B cell (primary cell): ENCODE measurements around the gene CDC14C. TPM values are rescaled to one million over a fixed set of nuclear protein-coding genes. Genes with fewer than 3 reads are reported as not detected.

Experiments
- ATAC-seq: fragments of 200-7000 bp; cut with Tn5 transposase; one replicate; pipeline ENCODE4 v1.10.0; 2021; ENCODE audit warnings: low read depth, mild to moderate bottlenecking, moderate number of reproducible peaks, moderate library complexity
- CTCF ChIA-PET: fragments of 350-600 bp; sonication (Branson Sonifier 250); formaldehyde crosslinking; loops from one replicate; lab custom pipeline; 2021; ENCODE audit warnings: antibody characterized with exemption, inconsistent platforms; lab: Charles Lee
- POLR2A ChIA-PET: fragments of 350-600 bp; sonication (Branson Sonifier 250); formaldehyde crosslinking; loops from one replicate; lab custom pipeline; 2021; ENCODE audit warnings: antibody characterized with exemption; lab: Charles Lee
- DNase-seq: peaks from one replicate; pipeline ENCODE4 v3.0.0; 2013
- H2AFZ ChIP-seq: 2 replicates; pipeline ENCODE4 v1.6.1; 2012; ENCODE audit warnings: mild to moderate bottlenecking, low read depth, low read length; ENCODE audit not compliant: insufficient read depth, poor library complexity, severe bottlenecking
- H3K27ac ChIP-seq, 2 donors: 1 replicate in 1 of 2; 2 replicates in 1 of 2; pipeline ENCODE4 v1.5.1; 2012 to 2013; ENCODE audit warnings: low read length in 2 of 2, mild to moderate bottlenecking in 2 of 2, moderate library complexity in 1 of 2
- H3K27me3 ChIP-seq, 4 experiments: fragments of 200-600 bp in 1 of 4; sonication (generic) in 1 of 4; replicated peaks in 1 of 4; 1 replicate in 2 of 4; 2 replicates in 2 of 4; pipeline versions ENCODE4 v1.6.1 to v1.7.0; 2013 to 2016; ENCODE audit warnings: low read length in 3 of 4, mild to moderate bottlenecking in 2 of 4, mixed read lengths in 1 of 4, moderate library complexity in 1 of 4; ENCODE audit not compliant: insufficient read depth in 4 of 4, control insufficient read depth in 3 of 4; ENCODE audit errors: control extremely low read depth in 1 of 4
- H3K36me3 ChIP-seq, 2 experiments: replicated peaks in 1 of 2; 1 replicate in 1 of 2; 2 replicates in 1 of 2; pipeline versions ENCODE4 v1.6.1 to v1.7.1; 2013; ENCODE audit warnings: low read length in 1 of 2; ENCODE audit not compliant: insufficient read depth in 2 of 2, control insufficient read depth in 1 of 2; ENCODE audit errors: control extremely low read depth in 1 of 2, extremely low read depth in 1 of 2
- H3K4me1 ChIP-seq, 2 donors: fragments of 200-600 bp in 1 of 2; sonication (generic) in 1 of 2; 1 replicate in 1 of 2; 2 replicates in 1 of 2; pipeline versions ENCODE4 v1.5.1 to v1.6.1; 2013 to 2017; ENCODE audit warnings: low read length in 2 of 2; ENCODE audit not compliant: control insufficient read depth in 2 of 2, insufficient read depth in 2 of 2
- H3K4me2 ChIP-seq: replicated peaks from 2 replicates; pipeline ENCODE3; 2012; ENCODE audit warnings: mild to moderate bottlenecking, low read depth, low read length; ENCODE audit not compliant: poor library complexity, severe bottlenecking
- H3K4me3 ChIP-seq, 5 experiments: fragments of 200-600 bp in 1 of 5; sonication (generic) in 1 of 5; 1 replicate in 3 of 5; 2 replicates in 2 of 5; pipeline versions ENCODE4 v1.5.1 to v1.7.0; 2011 to 2016; ENCODE audit warnings: low read length in 4 of 5, mild to moderate bottlenecking in 4 of 5, low read depth in 2 of 5, control low read depth in 1 of 5, moderate library complexity in 1 of 5; ENCODE audit not compliant: insufficient read depth in 1 of 5; ENCODE audit errors: control extremely low read depth in 1 of 5, extremely low read depth in 1 of 5
- H3K79me2 ChIP-seq: fragments of 200-600 bp; sonication (generic); one replicate; pipeline ENCODE4 v1.6.0; 2016; ENCODE audit warnings: low read length; ENCODE audit not compliant: control insufficient read depth, insufficient read depth
- H3K9ac ChIP-seq: fragments of 200-600 bp; sonication (generic); 2 replicates; pipeline ENCODE4 v1.6.1; 2017; ENCODE audit warnings: mild to moderate bottlenecking, low read length, moderate library complexity
- H3K9me3 ChIP-seq, 3 donors: one replicate each; pipeline versions ENCODE4 v1.6.1 to v1.7.1; 2013; ENCODE audit warnings: low read length in 2 of 3; ENCODE audit not compliant: control insufficient read depth in 2 of 3, insufficient read depth in 1 of 3; ENCODE audit errors: control extremely low read depth in 1 of 3
- H4K20me1 ChIP-seq: 2 replicates; pipeline ENCODE4 v1.6.0; 2012; ENCODE audit warnings: mild to moderate bottlenecking, low read length; ENCODE audit not compliant: insufficient read depth, control insufficient read depth, poor library complexity, severe bottlenecking
- H3K27ac Mint-ChIP-seq: one replicate; pipeline ENCODE4 v1.8.0; 2021; ENCODE audit warnings: mixed read lengths
- H3K27me3 Mint-ChIP-seq: one replicate; pipeline ENCODE4 v1.8.0; 2021; ENCODE audit warnings: mixed read lengths
- H3K4me1 Mint-ChIP-seq: one replicate; pipeline ENCODE4 v1.8.0; 2021; ENCODE audit warnings: mixed read lengths
- H3K4me3 Mint-ChIP-seq: one replicate; pipeline ENCODE4 v1.8.0; 2021; ENCODE audit warnings: mixed read lengths
- H3K9me3 Mint-ChIP-seq: one replicate; pipeline ENCODE4 v1.8.0; 2022; ENCODE audit warnings: mixed read lengths; ENCODE audit not compliant: insufficient read depth
- CTCF ChIP-seq: fragments of 200-600 bp; IDR thresholded peaks from one replicate; pipeline ENCODE4 v1.8.0; 2022; ENCODE audit warnings: antibody characterized with exemption, mild to moderate bottlenecking
- EZH2 ChIP-seq: IDR thresholded peaks from 2 replicates; pipeline ENCODE4 v1.6.1; 2012; ENCODE audit warnings: borderline replicate concordance, low read depth, mild to moderate bottlenecking, moderate library complexity, low read length; ENCODE audit not compliant: insufficient read depth, poor library complexity, severe bottlenecking
- WGBS: methylation state at CpG from one replicate; pipeline ENCODE4 v1.1.5; 2013; ENCODE audit warnings: missing lambda C conversion rate; ENCODE audit not compliant: insufficient coverage; 5-methylcytosine and 5-hydroxymethylcytosine counted together
- intact Hi-C: fragments of 100-400 bp; cut with micrococcal nuclease; formaldehyde crosslinking; loops from one replicate; pipeline ENCODE4 v1.10.0; 2022
- polyA plus RNA-seq: library from polyadenylated mRNA; depleted of rRNA; stranded (reverse); fragments of >200 nt; gene quantifications from 2 replicates; pipeline ENCODE4 v1.2.3, GENCODE V29; 2012
- total RNA-seq, 2 donors: library from RNA; stranded (reverse); fragments of 120-200 nt in 1 of 2; gene quantifications; 1 replicate in 1 of 2; 2 replicates in 1 of 2; pipeline versions ENCODE4 v1.2.3 to v1.2.4, GENCODE V29; 2013 to 2022

The CDC14C gene
- total and polyA plus RNA-seq, 2 donors (not counting 1 experiment from before 2014, with no cell fraction given) = not detected

- H3K27ac ChIP-seq = no peak overlapping the region
- H3K4me3 ChIP-seq = no peak overlapping the region
- TF ChIP-seq EZH2 (no peak), CTCF (no peak)
- no peak overlapping the region for H2AFZ ChIP-seq
- CTCF ChIA-PET = no interaction called here
- H3K79me2 ChIP-seq = no peaks in the 10 kb centered on the region
- no peak overlapping the region for H3K4me2 ChIP-seq
- H3K27me3 Mint-ChIP-seq = no peaks in the 10 kb centered on the region
- POLR2A ChIA-PET = no interaction called here
- H3K9me3 Mint-ChIP-seq = peaks cover 2% of the 10 kb centered on the region
- H3K9ac ChIP-seq = no peak overlapping the region
- H3K4me1 Mint-ChIP-seq = no peaks in the 10 kb centered on the region
- no peaks in the 10 kb centered on the region for H4K20me1 ChIP-seq
- no peak for DNase-seq
- no peaks in the 10 kb centered on the region for H3K36me3 ChIP-seq
- H3K4me1 ChIP-seq = no peaks in the 10 kb centered on the region
- no peaks in the 10 kb centered on the region for H3K27me3 ChIP-seq
- no peaks in the 10 kb centered on the region for H3K9me3 ChIP-seq
- no CpG with 5 or more reads among the region's 2 CpGs for WGBS
- H3K27ac Mint-ChIP-seq = no peak overlapping the region
- ATAC-seq = no peak
- intact Hi-C loops = no loop called here
- no peak overlapping the region for H3K4me3 Mint-ChIP-seq
Observed at GRCh38 chr7:48931481-48931880, 7.1 kb downstream of the CDC14C start.

- ATAC-seq (no peak), DNase-seq (no peak)
- H3K9me3 ChIP-seq = no peaks in the 10 kb centered on the region
- H4K20me1 ChIP-seq = no peaks in the 10 kb centered on the region
- Mint-ChIP-seq H3K4me1 (no peaks in the 10 kb centered on the region), H3K27me3 (no peaks in the 10 kb centered on the region), H3K4me3 (no peak overlapping the region), H3K27ac (no peak overlapping the region), H3K9me3 (peaks cover 2% of the 10 kb centered on the region)
- H3K4me3 ChIP-seq = no peak overlapping the region
- H3K27me3 ChIP-seq = no peaks in the 10 kb centered on the region
- no peak overlapping the region for H2AFZ ChIP-seq
- intact Hi-C loops = no loop called here
- no peak overlapping the region for H3K4me2 ChIP-seq
- ChIA-PET CTCF (no interaction called here), POLR2A (no interaction called here)
- H3K9ac ChIP-seq = no peak overlapping the region
- H3K36me3 ChIP-seq = no peaks in the 10 kb centered on the region
- TF ChIP-seq CTCF (no peak), EZH2 (no peak)
- no CpG with 5 or more reads among the region's 2 CpGs for WGBS
- H3K79me2 ChIP-seq = no peaks in the 10 kb centered on the region
- H3K4me1 ChIP-seq = no peaks in the 10 kb centered on the region
- H3K27ac ChIP-seq = no peak overlapping the region
Observed at GRCh38 chr7:48932126-48932910, 8.0 kb downstream of the CDC14C start.
